Mucosa of stomach (tissue), 1 donor: ENCODE results near the gene PCBP2.

ENCODE experiments used
- H3K27me3 ChIP-seq: one replicate; pipeline ENCODE4 v1.7.0; 2013; ENCODE audit warnings: mild to moderate bottlenecking, low read length; ENCODE audit not compliant: control insufficient read depth, insufficient read depth
- H3K36me3 ChIP-seq: one replicate; pipeline ENCODE4 v1.7.0; 2013; ENCODE audit warnings: low read length; ENCODE audit not compliant: control insufficient read depth, insufficient read depth
- H3K4me1 ChIP-seq: one replicate; pipeline ENCODE4 v1.7.0; 2013; ENCODE audit warnings: mild to moderate bottlenecking, low read length; ENCODE audit not compliant: control insufficient read depth, insufficient read depth
- H3K4me3 ChIP-seq: one replicate; pipeline ENCODE4 v1.7.0; 2013; ENCODE audit warnings: low read length
- H3K9ac ChIP-seq: one replicate; pipeline ENCODE4 v1.7.0; 2013; ENCODE audit warnings: mild to moderate bottlenecking, low read length, moderate library complexity
- H3K9me3 ChIP-seq: one replicate; pipeline ENCODE4 v1.7.0; 2013; ENCODE audit warnings: mild to moderate bottlenecking, low read length, moderate library complexity; ENCODE audit not compliant: control insufficient read depth
- donor health status: Pancreatic carcinoma.

The PCBP2 gene

GRCh38 chr12:53465679-53466078, 13.8 kb downstream of the PCBP2 start:
- no peaks in the 10 kb centered on the region for H3K9me3 ChIP-seq
- H3K9ac ChIP-seq: no peak overlapping the region
- peaks cover 45% of the 10 kb centered on the region for H3K36me3 ChIP-seq
- no peaks in the 10 kb centered on the region for H3K4me1 ChIP-seq
- H3K4me3 ChIP-seq: no peak overlapping the region
- H3K27me3 ChIP-seq: no peaks in the 10 kb centered on the region

DNA sequence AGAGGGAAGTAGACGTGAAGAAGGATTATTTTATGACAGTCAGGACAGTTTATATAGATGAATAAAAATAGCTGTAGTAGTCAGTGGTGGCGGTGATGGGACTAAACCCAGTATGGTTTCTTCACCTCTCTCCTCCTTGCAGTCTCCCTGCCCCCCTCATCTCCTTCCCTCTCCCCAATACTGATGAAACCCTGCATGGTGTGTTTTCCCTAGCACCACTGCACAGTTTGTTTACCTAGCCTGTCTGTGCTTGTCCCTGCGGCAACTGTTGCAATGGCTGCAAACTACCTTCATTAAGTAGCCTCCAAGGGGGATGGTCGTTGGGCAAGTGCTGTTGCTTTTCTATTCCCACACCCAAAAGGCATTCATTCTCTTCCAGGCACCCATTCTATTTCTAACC, 14.7 kb downstream of the PCBP2 start:
- H3K4me1 ChIP-seq: no peaks in the 10 kb centered on the region
- no peaks in the 10 kb centered on the region for H3K27me3 ChIP-seq
- H3K36me3 ChIP-seq: peaks cover 36% of the 10 kb centered on the region
- H3K9me3 ChIP-seq: no peaks in the 10 kb centered on the region
- no peak overlapping the region for H3K9ac ChIP-seq
- H3K4me3 ChIP-seq: no peak overlapping the region

DNA sequence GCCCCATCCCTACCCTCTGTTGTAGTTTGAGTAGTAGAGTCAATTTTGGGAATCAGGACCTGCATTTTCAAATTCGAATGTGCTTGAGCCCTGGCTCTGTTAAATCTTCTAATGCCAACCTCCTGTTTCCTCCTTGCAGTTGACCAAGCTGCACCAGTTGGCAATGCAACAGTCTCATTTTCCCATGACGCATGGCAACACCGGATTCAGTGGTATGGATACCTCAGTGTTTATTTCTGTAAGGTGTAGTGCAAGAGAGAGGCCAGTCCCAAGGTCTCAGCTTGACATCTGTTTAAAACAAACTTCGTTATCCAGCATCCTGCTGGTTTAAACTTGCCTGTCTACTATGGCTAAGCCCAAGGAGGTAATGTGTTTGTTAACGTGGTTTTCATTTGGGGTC, 15.2 kb downstream of the PCBP2 start:
- no peaks in the 10 kb centered on the region for H3K4me1 ChIP-seq
- H3K9me3 ChIP-seq: no peaks in the 10 kb centered on the region
- peaks cover 33% of the 10 kb centered on the region for H3K36me3 ChIP-seq

DNA sequence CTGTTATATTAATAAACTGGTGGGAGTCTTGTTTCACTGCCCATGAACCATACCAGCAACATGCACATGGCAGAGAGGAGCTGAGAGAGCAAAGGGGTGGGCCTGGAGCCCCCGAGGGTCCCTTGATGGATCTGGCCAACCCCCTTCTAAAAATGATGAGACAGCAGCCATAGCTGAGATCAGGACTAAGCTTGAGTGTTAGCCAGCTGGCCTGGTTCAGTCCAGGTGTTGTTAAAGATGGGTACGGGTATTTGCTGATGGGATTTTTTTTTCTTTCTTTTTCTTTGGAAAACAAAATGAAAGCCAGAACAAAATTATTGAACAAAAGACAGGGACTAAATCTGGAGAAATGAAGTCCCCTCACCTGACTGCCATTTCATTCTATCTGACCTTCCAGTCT, 16.0 kb downstream of the PCBP2 start:
- Histone ChIP-seq H3K27me3 (no peaks in the 10 kb centered on the region), H3K9me3 (no peaks in the 10 kb centered on the region), H3K4me1 (no peaks in the 10 kb centered on the region), H3K9ac (no peak overlapping the region), H3K36me3 (peaks cover 25% of the 10 kb centered on the region), H3K4me3 (no peak overlapping the region)

More for the DNA sequence above, 15.2 kb downstream of the PCBP2 start:
- Histone ChIP-seq H3K4me3 (no peak overlapping the region), H3K9ac (no peak overlapping the region), H3K27me3 (no peaks in the 10 kb centered on the region)

DNA sequence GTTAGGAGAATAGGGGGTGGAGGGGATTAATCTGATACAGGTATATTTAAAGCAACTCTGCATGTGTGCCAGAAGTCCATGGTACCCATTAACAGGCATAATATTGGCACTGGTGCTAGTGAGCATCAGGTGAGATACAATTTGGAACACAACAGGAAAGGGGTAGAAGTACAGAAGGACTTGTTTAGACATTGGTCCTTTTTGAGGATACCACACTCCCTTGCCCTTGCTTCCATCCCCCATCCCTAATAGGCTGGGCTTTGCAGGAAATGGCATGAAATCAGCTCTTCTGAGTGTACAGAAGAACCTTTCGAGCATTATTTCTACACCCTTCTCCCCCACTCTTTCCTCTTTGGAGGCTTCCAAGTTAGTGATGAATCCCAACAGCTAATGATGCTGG, 16.4 kb downstream of the PCBP2 start:
- no peak overlapping the region for H3K4me3 ChIP-seq
- no peaks in the 10 kb centered on the region for H3K27me3 ChIP-seq
- peaks cover 21% of the 10 kb centered on the region for H3K36me3 ChIP-seq
- H3K9ac ChIP-seq: no peak overlapping the region
- H3K4me1 ChIP-seq: no peaks in the 10 kb centered on the region
- no peaks in the 10 kb centered on the region for H3K9me3 ChIP-seq

GRCh38 chr12:53472056-53472582, 20.2 kb downstream of the PCBP2 start:
- Histone ChIP-seq H3K36me3 (peaks cover 26% of the 10 kb centered on the region), H3K9me3 (no peaks in the 10 kb centered on the region)

DNA sequence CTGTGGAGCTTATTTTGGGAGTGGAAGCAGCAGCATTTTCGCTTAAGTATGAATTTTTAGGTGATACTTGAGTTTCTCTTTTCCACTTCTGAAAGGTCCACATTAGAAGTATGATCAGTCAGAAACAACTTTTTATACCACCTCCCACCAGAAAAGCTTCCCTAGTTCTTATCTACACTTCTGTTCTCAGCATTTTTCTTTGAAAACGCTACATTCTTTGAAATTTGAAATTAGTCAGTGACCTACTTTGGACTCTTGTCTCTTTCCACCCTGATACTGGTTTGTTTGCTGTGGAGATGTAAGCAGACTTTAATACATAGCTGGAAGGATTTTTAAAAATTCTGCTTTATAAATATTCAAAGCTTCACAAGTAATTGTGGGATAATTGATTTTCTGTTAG, 22.2 kb downstream of the PCBP2 start:
- no peaks in the 10 kb centered on the region for H3K27me3 ChIP-seq
- no peaks in the 10 kb centered on the region for H3K9me3 ChIP-seq
- H3K36me3 ChIP-seq: peaks cover 13% of the 10 kb centered on the region
- H3K4me1 ChIP-seq: no peaks in the 10 kb centered on the region
- H3K4me3 ChIP-seq: no peak overlapping the region
- no peak overlapping the region for H3K9ac ChIP-seq

More at GRCh38 chr12:53472056-53472582, 20.2 kb downstream of the PCBP2 start:
- no peak overlapping the region for H3K9ac ChIP-seq
- H3K4me3 ChIP-seq: no peak overlapping the region
- H3K4me1 ChIP-seq: no peaks in the 10 kb centered on the region
- H3K27me3 ChIP-seq: no peaks in the 10 kb centered on the region

- Histone ChIP-seq H3K27me3 (no peaks in the 10 kb centered on the region), H3K4me3 (no peak overlapping the region), H3K9ac (no peak overlapping the region), H3K36me3 (peaks cover 15% of the 10 kb centered on the region), H3K9me3 (no peaks in the 10 kb centered on the region), H3K4me1 (no peaks in the 10 kb centered on the region)
Observed at GRCh38 chr12:53474819-53475218, 22.9 kb downstream of the PCBP2 start.

DNA sequence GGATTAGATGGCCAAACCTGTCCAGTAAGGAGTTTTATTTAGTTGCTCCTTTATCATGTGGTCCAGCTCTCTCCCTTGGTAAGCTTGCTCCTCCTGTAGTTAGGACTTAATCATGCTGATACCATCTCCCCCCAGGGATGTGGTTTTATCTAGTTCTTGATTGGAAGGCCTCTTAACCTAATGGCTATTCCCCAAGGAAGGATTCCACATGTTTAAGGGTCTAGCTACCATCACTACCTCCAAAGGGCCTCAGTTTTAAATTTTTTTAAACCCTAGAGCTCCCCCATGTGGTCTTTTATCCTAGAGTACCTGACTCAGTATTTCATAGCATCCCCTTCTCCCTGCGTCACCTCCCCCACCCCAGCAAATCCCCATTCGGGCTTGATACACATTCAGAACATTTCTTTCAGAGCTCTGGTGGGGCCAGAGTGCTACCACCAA, 24.9 kb downstream of the PCBP2 start:
- Histone ChIP-seq H3K4me1 (no peaks in the 10 kb centered on the region), H3K4me3 (no peak overlapping the region), H3K36me3 (peaks cover 25% of the 10 kb centered on the region), H3K27me3 (no peaks in the 10 kb centered on the region), H3K9me3 (no peaks in the 10 kb centered on the region), H3K9ac (no peak overlapping the region)

DNA sequence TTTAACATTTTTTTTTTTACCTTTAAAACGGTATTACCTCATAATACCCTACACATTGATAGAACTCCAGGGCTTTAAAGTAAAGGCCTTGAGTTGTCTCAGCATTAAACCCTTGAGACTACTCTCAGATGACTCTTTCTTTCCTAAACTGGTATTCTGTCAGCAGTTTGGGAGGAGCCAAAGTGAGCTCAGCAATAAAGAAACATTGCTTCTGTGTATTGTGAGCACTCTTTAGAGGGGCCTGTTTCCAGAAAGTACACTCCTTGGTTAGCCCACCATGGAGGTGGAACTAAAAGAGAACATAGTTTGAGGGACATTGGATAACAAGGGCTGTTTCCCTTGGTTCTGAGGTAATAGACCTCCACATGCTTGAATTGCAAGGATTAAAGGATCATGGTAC, 27.0 kb downstream of the PCBP2 start:
- Histone ChIP-seq H3K27me3 (no peaks in the 10 kb centered on the region), H3K36me3 (peaks cover 32% of the 10 kb centered on the region), H3K4me1 (no peaks in the 10 kb centered on the region), H3K9me3 (no peaks in the 10 kb centered on the region), H3K9ac (no peak overlapping the region), H3K4me3 (no peak overlapping the region)

GRCh38 chr12:53479331-53479730, 27.4 kb downstream of the PCBP2 start:
- H3K9me3 ChIP-seq: no peaks in the 10 kb centered on the region
- no peaks in the 10 kb centered on the region for H3K27me3 ChIP-seq
- no peaks in the 10 kb centered on the region for H3K4me1 ChIP-seq
- peaks cover 32% of the 10 kb centered on the region for H3K36me3 ChIP-seq
- no peak overlapping the region for H3K4me3 ChIP-seq
- H3K9ac ChIP-seq: no peak overlapping the region

DNA sequence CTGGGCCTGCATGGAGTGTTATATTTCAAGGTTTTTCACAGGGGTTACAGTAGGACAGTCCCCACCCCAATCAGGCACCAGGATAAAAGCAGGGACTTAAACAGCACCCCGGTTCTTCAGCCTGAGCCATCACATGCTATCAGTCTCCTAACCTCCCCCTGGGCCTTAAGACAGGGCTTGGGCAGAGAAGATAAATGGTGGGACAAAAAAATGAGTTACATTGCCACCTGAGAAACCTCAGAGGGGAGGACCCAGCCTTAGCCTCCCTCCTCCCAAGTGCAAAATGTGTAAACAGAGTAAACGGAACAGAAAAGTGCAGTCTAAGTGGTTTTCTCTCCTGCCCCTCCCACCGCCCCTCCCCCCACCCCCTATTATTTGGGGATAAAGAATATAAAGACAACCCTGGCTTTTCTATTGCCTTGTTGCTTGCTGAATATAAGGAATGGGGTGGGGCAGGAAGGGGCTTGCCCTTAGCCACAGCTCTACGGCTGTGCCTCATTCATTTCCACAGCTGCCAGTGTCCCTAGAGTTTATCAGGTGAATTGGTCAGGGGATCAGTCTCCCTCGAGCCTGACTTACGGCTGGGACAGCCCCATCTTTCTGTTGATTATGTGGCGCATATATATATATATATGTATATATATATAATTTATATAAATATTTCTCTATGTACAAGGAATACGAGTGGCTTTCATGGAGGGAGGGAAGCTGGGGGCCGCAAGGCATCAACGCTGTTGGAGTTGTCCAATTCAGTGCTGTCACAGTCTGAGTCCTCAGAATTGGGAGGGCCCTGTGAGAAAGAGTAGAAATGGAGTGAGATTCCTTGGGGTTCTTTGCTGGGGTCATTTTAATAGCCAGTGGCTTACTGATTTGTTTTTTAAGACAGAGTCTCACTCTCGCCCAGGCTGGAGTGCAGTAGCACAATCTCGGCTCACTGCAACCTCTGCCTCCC, 28.9 kb downstream of the PCBP2 start:
- Histone ChIP-seq H3K9ac (no peak overlapping the region), H3K4me3 (no peak overlapping the region), H3K27me3 (no peaks in the 10 kb centered on the region), H3K9me3 (no peaks in the 10 kb centered on the region), H3K4me1 (no peaks in the 10 kb centered on the region), H3K36me3 (peaks cover 29% of the 10 kb centered on the region)
